Hepatocyte (in vitro differentiated cells): Measurements from ENCODE around the gene SLC47A1. TPM values are rescaled to one million over a fixed set of nuclear protein-coding genes. Genes with fewer than 3 reads are reported as not detected.

Experiments
- DNase-seq: peaks from one replicate; pipeline ENCODE4 v3.0.0-alpha.2; 2016; ENCODE audit warnings: low spot score
- H2AFZ ChIP-seq: fragments of 200-600 bp; sonication (generic); 2 replicates; pipeline ENCODE4 v1.6.0; 2016; ENCODE audit warnings: antibody characterized with exemption, mild to moderate bottlenecking
- H3K27ac ChIP-seq: fragments of 200-600 bp; sonication (generic); 2 replicates; pipeline ENCODE4 v1.5.1; 2016; ENCODE audit warnings: mild to moderate bottlenecking
- H3K27me3 ChIP-seq: fragments of 200-600 bp; sonication (generic); 2 replicates; pipeline ENCODE4 v1.6.1; 2016
- H3K36me3 ChIP-seq: fragments of 200-600 bp; sonication (generic); replicated peaks from 2 replicates; pipeline ENCODE4 v1.5.1; 2016; ENCODE audit warnings: low read depth; ENCODE audit not compliant: insufficient read depth
- H3K4me1 ChIP-seq: fragments of 200-600 bp; sonication (generic); 2 replicates; pipeline ENCODE4 v1.5.1; 2016; ENCODE audit warnings: mild to moderate bottlenecking, moderate library complexity; ENCODE audit not compliant: insufficient read depth
- H3K4me2 ChIP-seq: fragments of 200-600 bp; sonication (generic); 2 replicates; pipeline ENCODE4 v1.6.0; 2016
- H3K4me3 ChIP-seq: fragments of 200-600 bp; sonication (generic); 2 replicates; pipeline ENCODE4 v1.5.1; 2016; ENCODE audit warnings: mild to moderate bottlenecking
- H3K79me2 ChIP-seq: fragments of 200-600 bp; sonication (generic); 2 replicates; pipeline ENCODE4 v1.6.0; 2017; ENCODE audit warnings: mild to moderate bottlenecking
- H3K9me2 ChIP-seq: fragments of 200-600 bp; sonication (generic); replicated peaks from 2 replicates; pipeline ENCODE4 v1.6.0; 2017; ENCODE audit warnings: mild to moderate bottlenecking; ENCODE audit not compliant: insufficient read depth
- H3K9me3 ChIP-seq: fragments of 200-600 bp; sonication (generic); 2 replicates; pipeline ENCODE4 v1.5.1; 2016; ENCODE audit warnings: low read depth, mild to moderate bottlenecking
- H4K20me1 ChIP-seq: fragments of 200-600 bp; sonication (generic); 2 replicates; pipeline ENCODE4 v1.6.0; 2016; ENCODE audit warnings: mild to moderate bottlenecking; ENCODE audit not compliant: insufficient read depth, poor library complexity, severe bottlenecking
- EZH2 ChIP-seq: fragments of 200-600 bp; sonication (generic); IDR thresholded peaks from 2 replicates; pipeline ENCODE4 v1.6.1; 2016; ENCODE audit warnings: antibody characterized with exemption, mild to moderate bottlenecking, borderline replicate concordance
- EZH2phosphoT487 ChIP-seq: fragments of 200-600 bp; sonication (generic); IDR thresholded peaks from one replicate; pipeline ENCODE4 v1.6.1; 2018; ENCODE audit warnings: antibody characterized with exemption, mild to moderate bottlenecking, low read depth, moderate library complexity; ENCODE audit not compliant: unreplicated experiment, severe bottlenecking
- WGBS: methylation state at CpG from one replicate; pipeline ENCODE4 v1.1.6; 2016; ENCODE audit warnings: low lambda C conversion rate; ENCODE audit errors: missing lambda C conversion rate; 5-methylcytosine and 5-hydroxymethylcytosine counted together
- polyA plus RNA-seq: library from polyadenylated mRNA; unstranded; fragments of >200 nt; fragmentation: Nextera tagmentation; extraction: Ambion mirVana; gene quantifications from 2 replicates; pipeline ENCODE4 v1.2.1, GENCODE V29; 2016
- total RNA-seq: library from RNA; depleted of rRNA; stranded (reverse); fragments of >200 nt; gene quantifications from 2 replicates; pipeline ENCODE4 v1.2.3, GENCODE V29; 2014
- TF ChIP-seq, protein P1 (sequence below): fragments of 200-600 bp; sonication (generic); IDR thresholded peaks from 2 replicates; pipeline ENCODE4 v1.5.1; 2016; ENCODE audit warnings: antibody characterized with exemption, mild to moderate bottlenecking; ENCODE audit not compliant: poor library complexity

SLC47A1 gene
- total and polyA plus RNA-seq, 2 experiments from 2014 or later: 26.4 to 38.4 TPM

DNA sequence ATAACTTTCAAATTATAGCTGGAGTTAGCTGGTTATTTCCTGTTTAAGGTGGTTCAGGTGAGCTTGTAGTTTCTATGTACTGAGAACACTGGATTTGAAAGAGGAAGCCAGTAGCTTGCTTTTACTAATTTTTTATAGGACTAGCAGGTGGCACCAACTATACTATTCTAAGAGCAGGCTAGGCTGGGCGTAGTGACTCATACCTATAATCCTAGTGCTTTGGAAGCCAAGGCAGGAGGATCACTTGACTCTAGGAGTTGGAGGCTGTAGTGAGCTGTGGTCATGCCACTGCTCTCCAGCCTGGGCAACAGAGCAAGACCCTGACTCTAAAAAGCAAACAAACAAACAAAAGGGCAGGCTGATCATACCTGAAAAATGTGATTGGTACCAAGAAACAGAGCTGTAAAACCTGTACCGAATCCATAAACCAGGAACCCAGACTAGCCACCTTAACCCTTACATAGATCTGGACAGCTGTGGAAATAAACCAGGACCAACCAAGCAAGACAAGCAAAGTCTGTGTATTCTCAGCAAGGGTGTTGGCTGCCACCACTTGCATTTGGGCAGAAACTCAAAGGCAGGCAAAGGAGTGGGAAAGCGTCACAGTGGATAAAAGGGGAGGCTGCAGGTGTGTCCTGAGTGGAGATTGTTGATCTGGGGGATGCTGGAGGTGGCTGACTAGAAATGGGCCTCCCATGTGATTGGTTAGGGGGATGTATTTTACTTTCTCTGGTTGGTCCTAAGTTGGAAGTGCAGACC, 36.3 kb downstream of the SLC47A1 start:
- Histone ChIP-seq H3K4me2 (no peak overlapping the region), H3K9me3 (no peaks in the 10 kb centered on the region), H2AFZ (no peak overlapping the region), H3K9me2 (no peaks in the 10 kb centered on the region), H3K4me3 (no peak overlapping the region), H3K4me1 (peaks cover 7% of the 10 kb centered on the region), H3K27ac (no peak overlapping the region), H3K27me3 (no peaks in the 10 kb centered on the region), H3K79me2 (no peaks in the 10 kb centered on the region), H3K36me3 (no peaks in the 10 kb centered on the region), H4K20me1 (no peaks in the 10 kb centered on the region)
- TF ChIP-seq, protein P1, sequence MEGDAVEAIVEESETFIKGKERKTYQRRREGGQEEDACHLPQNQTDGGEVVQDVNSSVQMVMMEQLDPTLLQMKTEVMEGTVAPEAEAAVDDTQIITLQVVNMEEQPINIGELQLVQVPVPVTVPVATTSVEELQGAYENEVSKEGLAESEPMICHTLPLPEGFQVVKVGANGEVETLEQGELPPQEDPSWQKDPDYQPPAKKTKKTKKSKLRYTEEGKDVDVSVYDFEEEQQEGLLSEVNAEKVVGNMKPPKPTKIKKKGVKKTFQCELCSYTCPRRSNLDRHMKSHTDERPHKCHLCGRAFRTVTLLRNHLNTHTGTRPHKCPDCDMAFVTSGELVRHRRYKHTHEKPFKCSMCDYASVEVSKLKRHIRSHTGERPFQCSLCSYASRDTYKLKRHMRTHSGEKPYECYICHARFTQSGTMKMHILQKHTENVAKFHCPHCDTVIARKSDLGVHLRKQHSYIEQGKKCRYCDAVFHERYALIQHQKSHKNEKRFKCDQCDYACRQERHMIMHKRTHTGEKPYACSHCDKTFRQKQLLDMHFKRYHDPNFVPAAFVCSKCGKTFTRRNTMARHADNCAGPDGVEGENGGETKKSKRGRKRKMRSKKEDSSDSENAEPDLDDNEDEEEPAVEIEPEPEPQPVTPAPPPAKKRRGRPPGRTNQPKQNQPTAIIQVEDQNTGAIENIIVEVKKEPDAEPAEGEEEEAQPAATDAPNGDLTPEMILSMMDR: no peak
- TF ChIP-seq EZH2 (no peak), EZH2phosphoT487 (no peak)
- DNase-seq: no peak
- 76% methylated on average over 3 of the region's 3 CpGs for WGBS

DNA sequence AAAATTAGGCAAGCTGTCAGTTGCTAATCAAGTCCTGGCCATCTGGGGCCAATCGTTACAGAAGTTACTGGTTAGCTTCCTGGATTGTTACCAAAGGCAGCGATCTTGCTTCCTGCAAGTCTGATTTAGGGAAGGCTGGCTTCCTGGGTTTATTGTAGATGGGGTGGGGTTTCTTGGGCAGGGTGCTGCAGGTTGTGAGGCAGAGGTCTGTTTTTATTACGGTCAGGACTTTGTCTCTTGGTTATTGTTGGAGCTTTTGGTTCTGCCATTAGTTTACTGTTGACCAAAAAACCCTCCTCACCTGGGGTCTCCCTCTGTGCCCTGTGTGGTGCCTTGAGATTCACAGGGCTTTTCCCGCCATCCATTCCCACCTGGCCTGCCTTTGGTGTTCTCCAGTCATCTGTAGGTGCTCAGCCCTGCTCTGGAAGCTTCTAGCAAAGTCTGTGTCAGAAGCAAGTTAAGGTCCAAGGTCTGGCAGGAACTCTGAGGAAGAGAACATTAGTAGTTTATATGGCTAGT, 36.9 kb downstream of the SLC47A1 start:
- H4K20me1 ChIP-seq: no peaks in the 10 kb centered on the region
- no peaks in the 10 kb centered on the region for H3K9me3 ChIP-seq
- no peak overlapping the region for H3K4me3 ChIP-seq
- no peak for DNase-seq
- H3K4me1 ChIP-seq: peaks cover 7% of the 10 kb centered on the region
- 73% methylated on average over 4 of the region's 4 CpGs for WGBS
- H3K27me3 ChIP-seq: no peaks in the 10 kb centered on the region
- H3K27ac ChIP-seq: no peak overlapping the region
- no peaks in the 10 kb centered on the region for H3K79me2 ChIP-seq
- no peaks in the 10 kb centered on the region for H3K9me2 ChIP-seq
- TF ChIP-seq EZH2phosphoT487: no peak
- TF ChIP-seq, protein P1: no peak
- TF ChIP-seq EZH2: no peak
- no peaks in the 10 kb centered on the region for H3K36me3 ChIP-seq
- H3K4me2 ChIP-seq: no peak overlapping the region
- H2AFZ ChIP-seq: no peak overlapping the region

DNA sequence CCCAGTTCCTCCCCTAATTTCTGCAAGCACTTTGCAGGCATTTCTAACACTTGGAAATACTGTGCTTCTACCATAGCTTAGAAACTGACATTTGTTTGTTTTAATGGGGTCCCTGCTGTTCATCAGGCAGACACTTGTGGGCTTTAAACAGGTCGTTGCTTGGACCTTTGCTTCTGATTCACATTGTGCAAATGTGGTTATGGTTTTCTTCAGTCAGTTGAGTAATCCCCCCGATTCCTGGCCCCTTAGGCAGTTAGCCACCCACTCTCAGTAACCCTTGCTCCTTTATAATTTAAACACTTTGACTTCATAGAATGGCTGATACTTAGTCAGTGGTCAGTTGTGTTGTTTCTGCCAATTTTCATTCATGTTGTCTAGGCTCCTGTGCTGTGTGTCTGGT, 39.4 kb downstream of the SLC47A1 start:
- H3K27me3 ChIP-seq: no peaks in the 10 kb centered on the region
- peak overlapping the region; percentile 34 for H3K4me2 ChIP-seq
- DNase-seq: peak; percentile 32
- H3K4me3 ChIP-seq: no peak overlapping the region
- no peaks in the 10 kb centered on the region for H3K9me2 ChIP-seq
- no peaks in the 10 kb centered on the region for H4K20me1 ChIP-seq
- H3K36me3 ChIP-seq: no peaks in the 10 kb centered on the region
- H3K4me1 ChIP-seq: peaks cover 7% of the 10 kb centered on the region
- H2AFZ ChIP-seq: no peak overlapping the region
- H3K79me2 ChIP-seq: no peaks in the 10 kb centered on the region
- no peaks in the 10 kb centered on the region for H3K9me3 ChIP-seq
- TF ChIP-seq EZH2phosphoT487 (no peak), EZH2 (no peak)
- TF ChIP-seq, protein P1: no peak
- 33% methylated on average over 2 of the region's 2 CpGs for WGBS
- no peak overlapping the region for H3K27ac ChIP-seq
